ENCODE results near the gene GRB2. TPM values are rescaled to one million over a fixed set of nuclear protein-coding genes. Genes with fewer than 3 reads are reported as not detected.
A peak's percentile ranks its signal among the peaks of the same experiment; 100 is the strongest.
"Not testable (repeated sequence)": the region's sequence is repeated elsewhere in the genome, so short reads cannot be mapped to it uniquely, and the experiment has no call there.

GRB2 gene
- total and polyA plus RNA-seq, 12 donors: 36.0 to 374 (median 114) TPM

DNA sequence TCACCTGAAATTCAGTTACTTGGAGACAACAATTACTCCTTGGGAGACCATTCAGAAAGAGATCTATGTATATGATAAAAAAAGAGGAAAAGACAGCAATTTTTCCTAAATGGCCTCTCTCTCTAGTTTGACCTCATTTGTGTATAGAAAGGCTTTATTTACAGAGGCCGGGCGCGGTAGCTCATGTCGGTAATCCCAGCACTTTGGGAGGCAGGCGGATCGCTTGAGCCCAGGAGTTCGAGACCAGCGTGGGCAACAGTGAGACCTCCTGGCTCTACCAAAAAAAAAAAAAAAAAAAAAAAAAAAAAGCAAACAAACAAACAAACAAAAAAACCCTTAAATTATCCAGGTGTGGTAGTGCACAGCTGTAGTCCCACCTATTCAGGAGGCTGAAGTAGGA, 20.7 kb downstream of the GRB2 start:
- Histone ChIP-seq H3K27me3 (no peaks in the 10 kb centered on the region), H3K27ac (no peak overlapping the region), H3K4me1 (replicated peaks in 1 of 2) (peaks cover 9 to 71% of the 10 kb centered on the region in 2 donors), H3K9me3 (replicated peaks in 1 of 3) (no peaks in the 10 kb centered on the region), H3K4me3 (no peak overlapping the region), H3K36me3 (replicated peaks in 1 of 2) (peaks cover 0 to 6% of the 10 kb centered on the region in 2 donors)
- intact Hi-C loops (cut with DNase I): no loop called here
- WGBS, 4 donors: 94 to 97% (median 96%) methylated on average over 8 of the region's 8 CpGs
- TF ChIP-seq, protein P1, sequence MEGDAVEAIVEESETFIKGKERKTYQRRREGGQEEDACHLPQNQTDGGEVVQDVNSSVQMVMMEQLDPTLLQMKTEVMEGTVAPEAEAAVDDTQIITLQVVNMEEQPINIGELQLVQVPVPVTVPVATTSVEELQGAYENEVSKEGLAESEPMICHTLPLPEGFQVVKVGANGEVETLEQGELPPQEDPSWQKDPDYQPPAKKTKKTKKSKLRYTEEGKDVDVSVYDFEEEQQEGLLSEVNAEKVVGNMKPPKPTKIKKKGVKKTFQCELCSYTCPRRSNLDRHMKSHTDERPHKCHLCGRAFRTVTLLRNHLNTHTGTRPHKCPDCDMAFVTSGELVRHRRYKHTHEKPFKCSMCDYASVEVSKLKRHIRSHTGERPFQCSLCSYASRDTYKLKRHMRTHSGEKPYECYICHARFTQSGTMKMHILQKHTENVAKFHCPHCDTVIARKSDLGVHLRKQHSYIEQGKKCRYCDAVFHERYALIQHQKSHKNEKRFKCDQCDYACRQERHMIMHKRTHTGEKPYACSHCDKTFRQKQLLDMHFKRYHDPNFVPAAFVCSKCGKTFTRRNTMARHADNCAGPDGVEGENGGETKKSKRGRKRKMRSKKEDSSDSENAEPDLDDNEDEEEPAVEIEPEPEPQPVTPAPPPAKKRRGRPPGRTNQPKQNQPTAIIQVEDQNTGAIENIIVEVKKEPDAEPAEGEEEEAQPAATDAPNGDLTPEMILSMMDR (IDR thresholded peaks at IDR 0.05): no peak
- TF ChIP-seq POLR2A (IDR thresholded peaks at IDR 0.05): no peak
- DNase-seq: no peak

DNA sequence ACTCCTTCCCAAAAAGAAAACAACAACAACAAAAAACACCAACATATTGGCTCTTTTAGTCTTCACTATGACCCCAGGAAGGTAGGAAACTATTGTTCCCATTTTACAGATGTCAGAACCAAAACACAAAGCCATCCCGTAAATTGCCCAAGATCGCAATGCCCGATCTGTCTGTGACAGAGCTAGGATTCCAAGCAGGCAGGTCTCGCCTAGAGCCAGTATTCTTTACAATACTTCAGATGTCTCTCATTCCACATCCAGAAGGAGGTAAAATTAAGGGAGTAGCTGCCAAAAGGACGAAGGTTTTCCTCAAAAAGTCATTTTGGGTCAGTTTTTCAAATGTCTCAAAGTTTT, 21.7 kb downstream of the GRB2 start:
- TF ChIP-seq, protein P1 (IDR thresholded peaks at IDR 0.05): no peak
- TF ChIP-seq POLR2A (IDR thresholded peaks at IDR 0.05): no peak
- Histone ChIP-seq H3K27me3 (no peaks in the 10 kb centered on the region), H3K9me3 (replicated peaks in 1 of 3) (no peaks in the 10 kb centered on the region), H3K4me3 (no peak overlapping the region), H3K27ac (peak overlapping the region in 2 of 5 donors; percentile 27 to 51), H3K4me1 (replicated peaks in 1 of 2) (peaks cover 9 to 70% of the 10 kb centered on the region in 2 donors), H3K36me3 (replicated peaks in 1 of 2) (peaks cover 0 to 6% of the 10 kb centered on the region in 2 donors)
- intact Hi-C loops (cut with DNase I): no loop called here
- DNase-seq: no peak
- WGBS, 4 donors: 76 to 85% (median 79%) methylated on average over 5 of the region's 5 CpGs

DNA sequence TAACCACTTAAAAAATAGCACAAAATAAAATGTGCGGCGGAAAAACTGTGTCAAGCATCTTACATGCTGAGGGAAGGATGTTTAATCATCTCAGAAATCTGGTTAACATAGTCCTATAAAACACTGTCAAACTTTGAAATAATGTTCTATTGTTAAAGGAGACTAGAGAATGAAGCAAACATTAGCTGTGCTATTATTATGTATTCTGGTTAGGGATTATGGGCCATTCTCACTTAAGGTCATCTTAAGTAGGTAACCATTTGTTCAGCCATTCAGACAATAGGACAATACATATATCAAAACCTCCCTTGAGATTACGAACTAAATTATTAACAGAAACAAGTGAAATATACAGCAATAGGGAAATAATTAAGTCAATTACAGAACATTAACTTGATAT, 24.7 kb downstream of the GRB2 start:
- no peaks in the 10 kb centered on the region for H3K9me3 ChIP-seq (replicated peaks in 1 of 3)
- peaks cover 9 to 53% of the 10 kb centered on the region in 2 donors for H3K4me1 ChIP-seq (replicated peaks in 1 of 2)
- 82 to 93% (median 88%) methylated on average over 3 of the region's 3 CpGs for WGBS, 4 donors
- TF ChIP-seq, protein P1 (IDR thresholded peaks at IDR 0.05): no peak
- no peak for TF ChIP-seq POLR2A (IDR thresholded peaks at IDR 0.05)
- no peak for DNase-seq
- no peaks in the 10 kb centered on the region for H3K27me3 ChIP-seq
- no peak overlapping the region for H3K27ac ChIP-seq
- intact Hi-C loops (cut with DNase I): no loop called here
- H3K36me3 ChIP-seq (replicated peaks in 1 of 2): no peaks in the 10 kb centered on the region
- no peak overlapping the region for H3K4me3 ChIP-seq

DNA sequence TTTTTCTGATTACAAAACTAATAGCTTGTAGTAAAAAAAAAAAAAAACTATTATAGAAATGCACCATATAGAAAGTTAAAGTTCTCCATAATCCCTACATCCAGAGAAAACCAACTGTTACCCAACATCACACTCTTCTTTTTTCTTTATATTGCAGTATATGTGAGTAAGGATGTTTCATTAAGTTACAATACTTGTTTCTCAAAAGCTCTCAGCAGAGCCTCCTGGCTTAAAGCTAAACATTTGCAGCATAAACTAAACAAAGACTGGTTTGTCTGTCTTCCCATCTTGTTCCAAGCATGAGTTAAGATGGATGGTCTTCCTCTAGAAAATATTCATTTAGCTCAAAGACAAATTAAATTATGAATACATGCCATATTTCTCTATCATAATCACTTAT, 25.2 kb downstream of the GRB2 start:
- peaks cover 9 to 49% of the 10 kb centered on the region in 2 donors for H3K4me1 ChIP-seq (replicated peaks in 1 of 2)
- no peak for DNase-seq
- H3K27me3 ChIP-seq: no peaks in the 10 kb centered on the region
- no peaks in the 10 kb centered on the region for H3K9me3 ChIP-seq (replicated peaks in 1 of 3)
- no peak overlapping the region for H3K27ac ChIP-seq
- no peak overlapping the region for H3K4me3 ChIP-seq
- no peaks in the 10 kb centered on the region for H3K36me3 ChIP-seq (replicated peaks in 1 of 2)
- intact Hi-C loops (cut with DNase I): no loop called here
- TF ChIP-seq POLR2A (IDR thresholded peaks at IDR 0.05): no peak
- TF ChIP-seq, protein P1 (IDR thresholded peaks at IDR 0.05): no peak

DNA sequence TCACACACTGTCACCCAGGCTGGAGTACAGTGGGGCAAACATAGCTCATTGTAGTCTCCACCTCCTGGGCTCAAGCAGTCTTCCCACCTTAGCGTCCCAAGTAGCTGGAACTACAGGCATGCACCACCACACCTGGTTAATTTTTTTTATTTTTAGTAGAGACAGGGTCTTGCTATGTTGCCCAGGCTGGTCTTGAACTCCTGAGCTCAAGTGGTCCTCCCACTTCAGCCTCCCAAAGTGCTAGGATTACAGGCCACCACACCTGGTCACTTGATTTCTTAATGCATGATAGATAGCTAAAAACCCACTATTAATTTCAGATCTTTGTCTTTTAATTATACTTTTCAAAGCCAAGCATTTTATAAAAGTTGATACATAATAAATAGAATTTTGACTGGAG, 26.1 kb downstream of the GRB2 start:
- H3K4me1 ChIP-seq (replicated peaks in 1 of 2): peaks cover 9 to 40% of the 10 kb centered on the region in 2 donors
- WGBS, 4 donors: 81 to 97% (median 88%) methylated on average over 1 of the region's 1 CpG
- H3K9me3 ChIP-seq (replicated peaks in 1 of 3); DNase-seq; H3K27me3 ChIP-seq; intact Hi-C loops (cut with DNase I); H3K4me3 ChIP-seq; H3K27ac ChIP-seq; H3K36me3 ChIP-seq (replicated peaks in 1 of 2): not testable (repeated sequence)
